Stimulated activated CD4-positive, alpha-beta T cell treated with anti-CD3 and anti-CD28 coated beads, Interleukin-15, amount 100 ng/mL, for 24 hours (primary cell): ENCODE results near the gene NDUFS8.

Experiments used
- DNase-seq: peaks from one replicate; pipeline ENCODE4 v3.0.0-alpha.2; 2020

Gene NDUFS8

GRCh38 chr11:68052137-68052873 is 21.8 kb downstream of the NDUFS8 start:
- no peak for DNase-seq

GRCh38 chr11:68053117-68053516 is 22.6 kb downstream of the NDUFS8 start:
- DNase-seq: no peak

- DNase-seq: no peak
These were observed 23.7 kb downstream of the NDUFS8 start for GRCh38 chr11:68053981-68054812.

- DNase-seq: no peak
These were observed 26.1 kb downstream of the NDUFS8 start for GRCh38 chr11:68056317-68057285.

GRCh38 chr11:68057807-68058206 is 27.3 kb downstream of the NDUFS8 start:
- no peak for DNase-seq

GRCh38 chr11:68061508-68061907 is 31.0 kb downstream of the NDUFS8 start:
- DNase-seq: no peak

- DNase-seq: no peak
These were observed 34.4 kb downstream of the NDUFS8 start for GRCh38 chr11:68064926-68065325.

- DNase-seq: no peak
These were observed 35.4 kb downstream of the NDUFS8 start for GRCh38 chr11:68065841-68066240.

- DNase-seq: no peak
These were observed 36.3 kb downstream of the NDUFS8 start for GRCh38 chr11:68066742-68067141.

GRCh38 chr11:68067991-68068390 is 37.5 kb downstream of the NDUFS8 start:
- no peak for DNase-seq

- no peak for DNase-seq
These were observed 41.0 kb downstream of the NDUFS8 start for GRCh38 chr11:68071281-68072048.

GRCh38 chr11:68074584-68075352 is 44.3 kb downstream of the NDUFS8 start:
- no peak for DNase-seq

GRCh38 chr11:68076371-68077042 is 46.0 kb downstream of the NDUFS8 start:
- no peak for DNase-seq

GRCh38 chr11:68077617-68078582 is 47.4 kb downstream of the NDUFS8 start:
- DNase-seq: no peak

GRCh38 chr11:68080860-68081259 is 50.4 kb downstream of the NDUFS8 start:
- DNase-seq: no peak

GRCh38 chr11:68081691-68082090 is 51.2 kb downstream of the NDUFS8 start:
- DNase-seq: no peak

- DNase-seq: no peak
These were observed 52.0 kb downstream of the NDUFS8 start for GRCh38 chr11:68082481-68082880.

- no peak for DNase-seq
These were observed 53.0 kb downstream of the NDUFS8 start for GRCh38 chr11:68083517-68083916.
